K562 (cell line): ENCODE data around the gene PCMTD2. TPM values are rescaled to one million over a fixed set of nuclear protein-coding genes. Genes with fewer than 3 reads are reported as not detected.
"Not testable (repeated sequence)": the region's sequence is repeated elsewhere in the genome, so short reads cannot be mapped to it uniquely, and the experiment has no call there.

Source experiments
- AFF4 ChIP-seq: sonication (generic); formaldehyde crosslinking; IDR thresholded peaks from 2 replicates; pipeline ENCODE4 v1.8.0; 2023; ENCODE audit warnings: mild to moderate bottlenecking, missing genetic modification reagents
- CXXC5 ChIP-seq: fragments of 250-450 bp; sonication (Bioruptor Pico); IDR thresholded peaks from 2 replicates; pipeline ENCODE4 v1.8.0; 2022; ENCODE audit warnings: inconsistent platforms, mild to moderate bottlenecking, moderate library complexity
- DMBX1 ChIP-seq: fragments of 250-450 bp; sonication (Bioruptor Pico); IDR thresholded peaks from 2 replicates; pipeline ENCODE4 v1.8.0; 2022; ENCODE audit warnings: inconsistent platforms, mild to moderate bottlenecking, moderate library complexity, borderline replicate concordance
- E2F4 ChIP-seq: sonication (generic); formaldehyde crosslinking; IDR thresholded peaks from 2 replicates; pipeline ENCODE4 v1.8.0; 2022; ENCODE audit warnings: mild to moderate bottlenecking, low read depth, missing genetic modification reagents
- ETV5 ChIP-seq: sonication (generic); formaldehyde crosslinking; IDR thresholded peaks from 2 replicates; pipeline ENCODE4 v1.4.0; 2020; ENCODE audit warnings: low read depth, mild to moderate bottlenecking, missing genetic modification reagents
- PCBP1 ChIP-seq: fragments of 200-400 bp; formaldehyde crosslinking; IDR thresholded peaks from 2 replicates; pipeline ENCODE4 v1.6.1; 2018; ENCODE audit warnings: mild to moderate bottlenecking, low read depth, low read length; ENCODE audit not compliant: poor library complexity, severe bottlenecking
- SMAD4 ChIP-seq: fragments of 250-450 bp; sonication (Bioruptor Pico); conservative IDR thresholded peaks from 2 replicates; pipeline ENCODE4 v1.8.0; 2021; ENCODE audit warnings: inconsistent platforms, mild to moderate bottlenecking, moderate library complexity
- SMC3 ChIP-seq: conservative IDR thresholded peaks from 2 replicates; pipeline ENCODE4 v1.6.1; 2011; ENCODE audit warnings: low read depth, low read length, improper control_type of control experiment; ENCODE audit not compliant: insufficient read depth
- SOX6 ChIP-seq: fragments of 450-650 bp; IDR thresholded peaks from 2 replicates; pipeline ENCODE4 v1.6.1; 2014; ENCODE audit warnings: mild to moderate bottlenecking
- TEAD1 ChIP-seq, 2 experiments: fragments of 450-650 bp in 1 of 2; sonication (generic) in 1 of 2; formaldehyde crosslinking; IDR thresholded peaks; 2 replicates each; pipeline versions ENCODE4 v1.4.0 to v1.8.0; 2020 to 2022; ENCODE audit warnings: mild to moderate bottlenecking in 2 of 2, missing genetic modification reagents in 1 of 2
- TOE1 ChIP-seq, 2 experiments: fragments of 450-650 bp in 1 of 2; sonication (generic) in 1 of 2; formaldehyde crosslinking in 1 of 2; IDR thresholded peaks; 2 replicates each; pipeline versions ENCODE4 v1.7.1 to v1.8.0; 2016 to 2022; ENCODE audit warnings: borderline replicate concordance in 2 of 2, mild to moderate bottlenecking in 2 of 2, antibody characterized with exemption in 1 of 2, inconsistent platforms in 1 of 2, low read depth in 1 of 2, missing genetic modification reagents in 1 of 2, moderate library complexity in 1 of 2
- VEZF1 ChIP-seq: fragments of 200-800 bp; sonication (Bioruptor generic); IDR thresholded peaks from 2 replicates; pipeline ENCODE4 v1.6.1; 2017; ENCODE audit warnings: missing genetic modification characterization, missing compliant biosample characterization
- ZBTB7A ChIP-seq: IDR thresholded peaks from 2 replicates; pipeline ENCODE4 v1.6.1; 2011; ENCODE audit warnings: low read depth, mild to moderate bottlenecking, low read length, moderate library complexity, borderline replicate concordance; ENCODE audit not compliant: control insufficient read depth
- ZNF586 ChIP-seq: fragments of 450-650 bp; formaldehyde crosslinking; conservative IDR thresholded peaks from 2 replicates; pipeline ENCODE4 v1.4.0; 2020; ENCODE audit warnings: mild to moderate bottlenecking, moderate library complexity
- polyA plus RNA-seq, 8 experiments: library from polyadenylated mRNA; depleted of rRNA in 4 of 8; stranded (reverse) in 5 of 8; unstranded in 3 of 8; fragments of >200 nt; fragmentation: Nextera tagmentation in 2 of 8; fragmentation: Illumina TruSeq in 1 of 8; extraction: Ambion mirVana in 2 of 8; extraction: Trizol in 1 of 8; gene quantifications; 2 replicates each; pipeline versions ENCODE4 v1.2.1 to v1.2.3, GENCODE V29; 2011 to 2014; ENCODE audit warnings: inconsistent platforms in 1 of 8, missing spikeins in 1 of 8
- total RNA-seq, 7 experiments: library from RNA; depleted of rRNA in 6 of 7; stranded (reverse); fragments of >200 nt in 6 of 7; fragmentation: Illumina TruSeq in 2 of 7; extraction: Trizol in 2 of 7; gene quantifications; 2 replicates each; pipeline versions ENCODE4 v1.2.1 to v1.2.3, GENCODE V29; 2011 to 2021; ENCODE audit warnings: low replicate concordance in 1 of 7
- TF ChIP-seq, protein P1 (sequence below): fragments of 250-450 bp; sonication (Bioruptor Pico); IDR thresholded peaks from 2 replicates; pipeline ENCODE4 v1.9.0; 2021; ENCODE audit warnings: mild to moderate bottlenecking, inconsistent platforms

The PCMTD2 gene
- total and polyA plus RNA-seq, 9 of the 15 experiments (the other 6 are each of a cell fraction or from before 2014, with no cell fraction given), result 11.3 to 49.3 (median 28.4) TPM

GRCh38 chr20:64285579-64286446 is 30.3 kb downstream of the PCMTD2 start (continued):
- TF ChIP-seq SOX6 (peak; percentile 41; the same call in 1 of the 2 replicates), PCBP1 (peak; percentile 36), AFF4 (CRISPR knock-in tag) (peak; percentile 87), VEZF1 (CRISPR knock-in tag) (peak; percentile 12; the same call in 1 of the 2 replicates), ETV5 (peak; percentile 48; the same call in 1 of the 2 replicates), DMBX1 (peak; percentile 66; the same call in 1 of the 2 replicates), CXXC5 (peak; percentile 70), SMC3 (peak; percentile 90), ZBTB7A (0 out of 2 replicates have a peak, but pooled peaks have one; percentile 25), SMAD4 (0 out of 2 replicates have a peak, but pooled peaks have one; percentile 64), TOE1 (IDR thresholded peaks at IDR 0.05; ENCODE audit: borderline replicate concordance) (peak; percentile 85), TEAD1 (CRISPR knock-in tag; IDR thresholded peaks at IDR 0.05) (peak in 1 of 2 experiments; percentile 79; a peak in 2 of 4 replicates), ZNF586 (CRISPR knock-in tag) (0 out of 2 replicates have a peak, but pooled peaks have one; percentile 12), E2F4 (CRISPR knock-in tag) (0 out of 2 replicates have a peak, but pooled peaks have one; percentile 34)
- TF ChIP-seq, protein P1, sequence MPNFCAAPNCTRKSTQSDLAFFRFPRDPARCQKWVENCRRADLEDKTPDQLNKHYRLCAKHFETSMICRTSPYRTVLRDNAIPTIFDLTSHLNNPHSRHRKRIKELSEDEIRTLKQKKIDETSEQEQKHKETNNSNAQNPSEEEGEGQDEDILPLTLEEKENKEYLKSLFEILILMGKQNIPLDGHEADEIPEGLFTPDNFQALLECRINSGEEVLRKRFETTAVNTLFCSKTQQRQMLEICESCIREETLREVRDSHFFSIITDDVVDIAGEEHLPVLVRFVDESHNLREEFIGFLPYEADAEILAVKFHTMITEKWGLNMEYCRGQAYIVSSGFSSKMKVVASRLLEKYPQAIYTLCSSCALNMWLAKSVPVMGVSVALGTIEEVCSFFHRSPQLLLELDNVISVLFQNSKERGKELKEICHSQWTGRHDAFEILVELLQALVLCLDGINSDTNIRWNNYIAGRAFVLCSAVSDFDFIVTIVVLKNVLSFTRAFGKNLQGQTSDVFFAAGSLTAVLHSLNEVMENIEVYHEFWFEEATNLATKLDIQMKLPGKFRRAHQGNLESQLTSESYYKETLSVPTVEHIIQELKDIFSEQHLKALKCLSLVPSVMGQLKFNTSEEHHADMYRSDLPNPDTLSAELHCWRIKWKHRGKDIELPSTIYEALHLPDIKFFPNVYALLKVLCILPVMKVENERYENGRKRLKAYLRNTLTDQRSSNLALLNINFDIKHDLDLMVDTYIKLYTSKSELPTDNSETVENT, result peak; percentile 76; the same call in 1 of the 2 replicates
- TF ChIP-seq TOE1 (CRISPR knock-in tag; IDR thresholded peaks at IDR 0.05; ENCODE audit: borderline replicate concordance, low read depth), result not testable (repeated sequence)
